ENCODE measurements around the gene CUL4A.

The CUL4A gene

DNA sequence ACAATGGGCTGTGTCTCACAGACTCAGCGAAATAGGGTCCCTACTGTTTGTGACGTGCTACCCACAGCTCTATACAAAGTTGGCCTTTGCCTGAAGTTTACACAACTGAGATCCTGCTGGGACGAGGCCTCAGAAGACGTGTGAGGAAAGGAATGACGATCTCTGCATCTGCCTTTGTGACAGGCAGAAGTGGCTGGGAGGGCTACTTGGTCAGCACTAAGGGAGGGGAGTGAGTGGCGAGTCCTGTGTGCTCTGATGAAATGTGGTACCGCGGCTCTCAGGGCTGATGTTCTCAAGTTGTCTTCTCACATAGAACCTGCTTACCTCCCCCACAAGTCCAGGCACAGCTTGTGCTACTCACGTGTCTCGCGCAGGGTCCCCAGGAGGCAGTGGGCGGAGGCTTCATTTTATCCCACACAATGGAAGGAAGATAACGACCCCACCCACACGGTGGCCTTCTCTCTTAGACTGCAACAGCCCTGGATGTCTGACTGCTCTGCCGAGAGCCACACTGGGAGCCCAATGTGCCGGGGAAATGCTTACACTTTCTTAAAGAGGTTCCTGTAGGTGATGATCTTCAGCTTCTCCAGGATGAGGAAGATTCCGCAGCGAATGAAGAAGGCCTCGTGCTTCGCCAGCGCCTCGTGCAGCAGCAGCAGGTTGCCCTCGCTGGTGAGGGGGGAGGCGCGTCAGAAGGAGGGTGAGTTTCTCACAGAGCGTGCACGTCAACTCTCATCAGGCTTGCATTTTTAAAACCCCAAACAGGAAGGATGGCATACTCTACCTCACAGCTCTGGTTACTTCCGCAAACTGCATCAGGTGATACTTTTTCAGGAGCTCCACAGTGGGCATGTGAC is 29.8 kb upstream of the CUL4A start:
- DNase-seq (ENCODE audit: low read depth), result no peak

DNA sequence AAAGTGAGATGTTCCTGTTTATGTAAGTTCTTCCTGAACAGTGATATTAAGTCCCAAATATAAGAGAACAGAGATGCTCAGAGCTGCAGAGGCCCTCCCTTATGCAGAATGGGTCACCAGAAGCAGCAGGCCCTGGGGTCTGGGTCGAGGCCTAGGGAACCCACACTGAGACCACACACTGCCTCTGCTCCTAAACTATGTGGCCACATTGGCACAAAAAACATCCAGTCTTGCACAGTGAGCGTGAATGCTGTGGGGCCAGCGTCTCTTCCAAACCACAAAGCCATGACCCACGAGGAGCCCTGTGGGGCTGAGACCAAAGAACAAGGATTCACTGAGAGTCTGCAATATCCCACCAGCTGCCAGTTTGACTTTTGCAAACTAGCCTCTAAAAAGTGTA is 27.4 kb upstream of the CUL4A start:
- DNase-seq (ENCODE audit: low read depth), result no peak

DNA sequence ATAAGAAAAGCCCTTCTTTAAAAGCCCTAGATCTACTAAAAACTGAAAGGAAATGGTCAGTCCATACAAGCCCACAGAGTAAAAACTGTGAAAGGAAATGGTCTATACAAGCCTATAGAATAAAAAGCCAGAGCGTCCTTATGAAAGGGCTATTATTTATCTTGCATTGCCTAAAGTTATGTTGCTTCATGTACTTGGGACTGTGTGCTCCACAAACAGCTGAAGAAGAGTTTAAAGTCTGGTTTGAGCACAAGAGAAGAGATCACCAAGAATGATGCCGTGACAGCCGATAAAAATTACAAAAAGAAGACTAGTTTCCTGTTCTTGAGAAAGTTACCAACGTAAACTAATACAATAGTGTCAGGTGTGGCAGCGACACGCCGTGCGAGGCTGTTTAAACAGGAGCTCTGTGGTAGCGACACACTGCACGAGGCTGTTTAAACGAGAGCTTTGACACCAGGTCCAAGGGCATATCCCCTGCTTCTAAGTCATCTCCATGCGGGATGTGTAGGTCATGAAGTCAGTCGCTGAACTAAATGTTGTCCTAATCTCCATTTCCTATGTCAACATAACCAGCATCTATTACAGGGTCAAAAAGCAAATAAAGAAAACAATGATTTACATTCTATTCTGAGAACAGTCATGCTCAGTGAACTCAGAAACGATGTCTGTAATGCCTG is 25.8 kb upstream of the CUL4A start:
- DNase-seq (ENCODE audit: low read depth), result no peak

DNA sequence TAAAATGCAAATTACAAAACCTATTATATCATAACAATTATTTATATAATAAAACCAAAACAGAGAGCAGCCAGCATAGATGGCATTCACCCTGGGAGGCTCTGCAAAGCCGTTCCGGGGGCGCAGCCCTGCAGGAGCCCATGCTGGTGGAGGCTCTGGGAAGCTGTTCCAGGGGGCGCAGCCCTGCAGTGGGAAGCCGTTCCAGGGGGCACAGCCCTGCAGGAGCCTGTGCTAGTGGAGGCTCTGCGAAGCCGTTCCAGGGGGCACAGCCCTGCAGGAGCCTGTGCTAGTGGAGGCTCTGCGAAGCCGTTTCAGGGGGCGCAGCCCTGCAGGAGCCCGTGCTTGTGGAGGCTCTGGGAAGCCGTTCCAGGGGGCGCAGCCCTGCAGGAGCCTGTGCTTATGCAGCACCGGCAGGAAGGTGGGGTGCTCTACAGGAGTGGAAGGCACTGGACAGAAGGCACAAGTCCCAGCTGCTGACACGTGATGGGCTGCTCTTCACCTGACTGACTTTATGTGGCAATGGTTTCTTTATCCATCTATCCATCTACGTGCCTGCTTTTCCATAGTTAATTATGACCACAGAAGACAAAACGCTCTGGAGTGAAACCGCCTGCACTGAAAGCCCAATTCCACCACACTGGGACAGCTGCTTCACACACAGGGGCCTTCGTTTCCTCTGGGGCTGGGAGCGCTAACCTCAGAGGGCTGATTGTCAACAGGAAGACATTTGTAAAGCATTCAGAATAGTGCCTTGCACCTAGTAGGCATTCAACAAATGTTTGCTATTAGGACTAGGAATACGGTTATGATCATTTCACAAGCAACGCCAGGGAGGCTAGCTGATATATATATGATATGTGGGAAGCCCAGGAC is 24.6 kb upstream of the CUL4A start:
- DNase-seq (ENCODE audit: low read depth), result no peak

DNA sequence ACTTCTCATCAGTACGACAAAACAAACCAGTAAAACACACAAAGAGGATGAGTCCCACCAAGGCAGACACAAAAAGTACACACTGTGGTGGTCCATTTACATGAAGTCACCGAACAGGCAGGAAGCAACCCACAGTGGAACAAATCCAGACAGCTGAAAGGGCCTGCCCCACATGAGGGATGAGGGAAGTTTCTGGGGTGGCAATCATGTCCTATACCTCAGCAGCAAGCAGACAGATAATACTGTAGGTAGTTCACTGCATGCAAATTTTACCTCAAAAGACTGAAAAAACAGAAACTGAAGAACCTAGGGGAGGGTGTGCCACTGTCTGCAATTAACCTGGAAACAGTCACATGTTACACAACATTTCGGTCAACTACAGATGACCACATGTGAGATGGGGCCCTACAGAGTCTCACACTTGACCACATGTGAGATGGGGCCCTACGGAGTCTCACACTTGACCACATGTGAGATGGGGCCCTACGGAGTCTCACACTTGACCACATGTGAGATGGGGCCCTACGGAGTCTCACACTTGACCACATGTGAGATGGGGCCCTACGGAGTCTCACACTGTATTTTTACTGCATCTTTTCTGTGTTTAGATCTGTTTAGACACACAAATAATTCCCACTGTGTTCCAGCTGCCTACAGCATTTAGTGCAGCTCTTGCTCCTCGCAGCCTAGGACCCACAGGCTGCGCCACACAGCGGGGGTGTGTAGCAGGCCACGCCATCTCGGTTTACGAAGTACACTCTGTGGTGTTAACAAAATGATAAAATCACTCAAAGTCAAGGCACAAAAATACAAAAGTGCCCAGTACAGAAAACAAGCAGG is 23.1 kb upstream of the CUL4A start:
- no peak for DNase-seq (ENCODE audit: low read depth)

DNA sequence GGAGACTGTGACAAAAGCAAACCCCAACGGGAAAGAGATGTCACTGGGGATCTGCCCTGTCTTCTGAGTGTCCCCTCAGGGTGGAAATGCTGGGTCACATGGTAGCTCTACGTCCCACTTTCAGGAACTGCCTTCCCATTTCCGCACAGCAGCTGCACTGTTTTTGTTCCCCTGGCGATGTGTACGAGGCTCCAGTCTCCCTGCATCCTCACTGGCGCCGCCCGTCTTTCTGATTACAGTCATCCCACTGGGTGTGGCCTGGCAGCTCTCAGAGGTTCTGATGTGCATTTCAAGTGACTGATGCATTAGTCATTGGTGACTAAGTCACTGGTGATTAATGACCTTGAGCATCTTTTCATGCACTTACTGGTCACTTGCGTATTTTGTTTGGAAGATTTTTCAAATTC is 22.1 kb upstream of the CUL4A start:
- DNase-seq (ENCODE audit: low read depth), result no peak

DNA sequence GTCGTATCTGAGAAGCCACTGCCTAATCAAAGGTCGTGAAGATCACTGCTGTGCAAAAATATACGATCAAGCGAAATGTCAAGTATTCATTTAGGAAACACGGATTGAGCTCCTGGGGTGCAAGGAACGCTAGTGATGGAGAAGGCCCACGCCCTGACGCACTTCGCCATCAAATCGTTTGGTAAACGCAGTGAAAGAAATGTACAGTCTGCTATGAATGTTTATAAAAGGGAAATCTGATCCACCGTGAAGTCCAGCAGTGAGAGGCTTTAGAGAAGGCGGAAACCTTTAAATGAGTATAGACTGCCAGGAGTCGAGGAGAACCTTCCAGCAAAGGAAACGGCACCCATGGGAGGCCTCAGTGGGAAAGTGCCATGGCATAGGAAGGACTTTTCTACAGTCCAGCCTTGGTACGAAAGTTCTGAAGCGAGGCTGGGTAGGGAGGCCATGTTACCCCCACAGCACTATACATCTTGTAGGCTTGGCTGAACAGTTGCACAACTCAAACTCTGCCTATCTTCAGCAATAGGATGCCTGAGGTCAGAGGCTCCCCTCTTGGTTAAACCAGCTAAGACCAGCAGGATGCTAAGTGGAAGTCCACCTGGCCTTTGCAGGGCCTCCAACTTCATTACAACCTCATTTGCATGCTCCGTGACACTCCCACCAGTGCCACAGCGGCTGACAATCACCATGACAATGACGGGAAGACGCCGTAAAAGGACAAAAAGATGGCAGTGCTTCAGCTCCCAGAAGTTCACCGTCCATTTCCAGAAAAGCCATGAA is 21.3 kb upstream of the CUL4A start:
- no peak for DNase-seq (ENCODE audit: low read depth)

DNA sequence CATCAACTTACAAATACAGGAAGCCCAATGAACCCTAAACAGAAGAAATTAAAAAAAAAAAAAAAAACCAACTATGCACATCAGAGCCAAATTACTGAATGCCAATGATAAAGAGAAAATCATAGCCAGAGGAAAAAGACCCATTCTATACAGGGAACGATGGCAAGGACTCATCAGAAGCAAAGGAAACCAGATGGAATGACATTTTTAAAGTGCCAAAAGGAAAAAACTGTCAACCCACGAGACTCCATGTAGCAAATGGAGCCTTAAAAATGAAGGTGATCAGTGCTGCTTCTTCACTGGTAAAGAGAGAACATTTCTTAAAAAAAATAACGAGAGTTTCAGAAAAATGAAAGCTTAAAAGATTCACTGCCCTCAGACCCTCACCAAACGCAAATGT is 19.2 kb upstream of the CUL4A start:
- no peak for DNase-seq (ENCODE audit: low read depth)

DNA sequence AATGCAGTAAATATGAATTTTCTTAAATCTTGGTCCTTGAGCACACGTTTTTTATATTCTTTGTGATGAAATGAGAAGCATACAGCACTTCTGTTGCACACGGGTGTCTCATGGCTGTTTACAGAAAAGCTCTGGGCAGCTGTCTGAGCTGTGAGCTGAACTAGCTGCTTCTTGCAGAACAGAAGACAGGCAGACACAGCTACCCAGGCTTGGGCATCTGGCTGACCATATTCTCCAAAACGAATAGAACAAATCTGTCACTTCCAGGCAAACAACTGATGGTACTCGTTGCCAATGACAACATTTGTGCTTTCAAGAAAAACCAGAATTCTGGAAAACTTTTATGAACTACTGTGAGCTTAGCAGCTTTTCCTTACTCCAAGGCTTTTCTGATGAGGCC is 17.1 kb upstream of the CUL4A start:
- no peak for DNase-seq (ENCODE audit: low read depth)

DNA sequence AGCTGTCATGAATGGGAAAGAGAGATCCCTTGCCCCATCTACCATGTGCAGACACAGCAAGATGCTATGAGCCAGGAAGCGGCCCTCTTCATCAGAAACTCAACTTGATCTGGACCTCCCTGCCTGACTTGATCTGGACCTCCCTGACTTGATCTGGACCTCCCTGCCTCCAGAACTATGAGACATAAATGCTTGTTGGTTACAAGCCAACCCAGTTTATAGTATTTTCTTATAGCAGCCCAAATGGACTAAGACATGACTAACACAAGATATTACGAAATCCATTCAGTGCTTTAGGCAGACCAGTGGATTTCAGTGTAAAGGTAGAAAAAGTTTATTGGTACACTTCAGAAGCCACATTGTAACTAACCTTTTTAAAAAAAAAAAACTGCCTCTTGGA is 16.5 kb upstream of the CUL4A start:
- no peak for DNase-seq (ENCODE audit: low read depth)

DNA sequence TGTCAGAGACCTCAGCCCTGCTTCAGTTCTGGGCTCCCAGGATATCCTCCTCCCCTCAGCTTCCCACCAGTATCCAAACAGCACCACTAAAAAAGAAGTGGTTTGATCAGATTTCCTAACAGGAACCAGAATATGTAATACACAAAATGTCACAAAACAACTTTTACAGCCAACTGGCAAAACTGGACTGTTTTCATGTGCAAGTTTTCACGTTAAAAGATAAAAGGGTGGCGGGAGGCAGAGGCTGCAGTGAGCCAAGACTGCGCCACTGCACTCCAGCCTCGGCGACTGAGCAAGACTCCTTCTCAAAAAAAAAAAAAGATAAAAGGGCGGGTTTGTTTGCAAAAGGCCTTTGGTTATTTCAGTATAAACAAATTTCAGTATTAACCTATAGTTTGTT is 14.1 kb upstream of the CUL4A start:
- no peak for DNase-seq (ENCODE audit: low read depth)

DNA sequence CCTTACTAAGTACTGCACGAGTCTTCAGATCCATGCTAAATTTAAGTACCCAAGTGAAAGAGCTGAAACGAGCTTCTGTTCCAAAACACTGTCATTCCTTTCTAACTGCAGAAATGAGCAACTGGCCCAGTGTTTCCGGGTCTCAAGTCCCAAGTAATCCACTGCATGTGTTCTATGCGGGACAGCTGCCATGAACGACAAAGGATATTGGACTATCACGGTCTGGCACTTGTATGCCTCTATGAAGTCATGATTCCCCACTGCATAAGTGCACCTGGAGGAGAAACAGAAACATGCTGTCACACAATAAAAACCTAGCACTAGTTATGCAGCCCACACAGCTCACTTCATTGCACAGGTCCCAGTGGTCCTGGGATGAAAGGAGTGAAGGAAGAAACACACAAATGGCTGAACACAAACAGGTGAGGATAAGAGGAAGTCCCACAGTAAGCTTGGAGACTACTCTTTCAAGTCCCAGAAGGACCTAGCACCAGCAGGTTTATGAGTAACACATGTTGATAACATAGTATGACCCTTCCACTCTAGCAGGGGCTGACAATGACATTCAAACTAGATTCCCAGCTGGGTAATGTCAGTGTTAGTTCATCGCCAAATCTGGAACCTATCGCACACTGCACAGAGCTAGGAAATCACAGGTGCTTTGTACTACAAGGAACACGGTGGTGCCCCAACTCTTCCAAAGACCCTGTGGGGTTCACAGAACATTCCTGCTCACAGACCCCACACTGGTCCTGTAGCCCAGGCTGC is 12.3 kb upstream of the CUL4A start:
- no peak for DNase-seq (ENCODE audit: low read depth)

DNA sequence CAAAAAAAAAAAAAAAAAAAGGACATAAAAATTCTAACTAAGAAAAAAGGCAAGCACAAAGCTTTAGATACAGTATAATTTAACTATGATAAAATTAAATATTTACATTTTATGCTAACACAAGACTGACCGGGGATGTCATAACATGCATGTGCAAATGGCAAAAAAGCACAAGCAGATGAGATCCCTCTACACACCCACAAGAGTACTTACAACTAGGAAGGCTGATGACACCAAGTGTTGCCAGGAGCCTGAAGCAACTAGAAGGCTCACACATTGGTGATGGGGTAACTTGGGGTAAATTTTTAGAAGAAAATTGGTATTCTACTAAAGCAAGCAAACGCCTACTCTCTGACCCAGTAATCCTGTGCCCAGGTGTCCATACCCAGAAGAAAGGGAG is 7.6 kb upstream of the CUL4A start:
- no peak for DNase-seq (ENCODE audit: low read depth)

DNA sequence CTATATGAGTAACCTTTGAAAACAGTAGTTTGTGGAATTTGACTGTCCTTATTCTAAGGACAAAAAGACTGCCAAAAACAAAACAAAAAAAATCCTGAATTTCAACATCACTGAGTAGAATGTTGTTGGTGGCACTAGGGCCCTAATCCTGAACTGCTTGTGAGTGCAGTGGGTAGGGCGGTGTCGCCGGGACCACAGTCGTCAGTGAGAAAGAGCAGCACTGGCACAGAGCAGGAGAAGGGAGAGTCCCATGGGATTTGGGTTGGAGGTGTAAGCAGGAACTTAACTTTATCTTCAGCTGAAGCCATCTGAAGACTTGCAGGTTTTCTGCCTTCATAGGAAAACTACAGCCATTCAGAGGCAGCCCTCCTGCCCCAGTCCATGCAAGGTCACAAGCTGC is 6.5 kb upstream of the CUL4A start:
- no peak for DNase-seq (ENCODE audit: low read depth)

DNA sequence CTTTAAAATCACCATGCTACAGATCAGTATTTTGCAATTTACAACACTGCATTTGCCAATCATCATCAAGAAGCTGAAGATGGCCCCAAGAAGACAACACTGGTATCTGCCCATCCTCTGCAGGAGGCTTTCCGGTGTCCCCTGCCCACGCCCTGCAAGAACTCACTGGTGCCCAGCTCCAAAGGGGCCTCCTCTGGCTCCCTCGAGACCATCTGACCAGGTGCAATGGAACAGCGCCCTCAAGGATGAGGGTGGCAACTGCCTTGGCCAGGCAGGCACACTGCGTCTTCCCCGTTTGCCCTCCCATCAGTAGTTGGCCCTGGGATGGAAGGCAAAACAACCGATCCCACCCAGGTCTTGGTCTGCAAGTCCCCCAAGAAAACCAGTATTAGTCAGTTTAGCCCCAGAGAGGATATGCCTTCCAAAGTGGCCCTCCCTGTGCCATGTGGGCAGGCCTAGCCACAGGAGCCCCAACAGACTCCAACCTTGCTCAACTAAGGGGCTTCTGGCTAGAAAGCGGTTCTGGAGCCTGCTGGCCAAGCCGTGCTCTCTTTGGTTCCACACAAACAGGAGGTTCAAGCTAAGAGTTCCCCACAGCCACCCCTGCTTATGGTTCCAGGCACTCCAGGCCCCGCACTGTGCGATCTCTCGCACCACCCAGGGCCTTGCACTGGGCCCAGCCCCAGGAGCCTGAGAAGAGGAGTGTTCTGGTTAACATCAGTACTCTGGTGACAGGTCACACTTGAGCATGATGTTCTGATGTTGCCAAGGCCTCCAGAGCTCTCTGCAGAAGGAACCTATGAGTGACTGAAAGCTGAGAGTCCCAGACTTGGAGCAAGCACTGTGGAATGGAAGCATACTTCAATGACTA is 5.7 kb upstream of the CUL4A start:
- no peak for DNase-seq (ENCODE audit: low read depth)

DNA sequence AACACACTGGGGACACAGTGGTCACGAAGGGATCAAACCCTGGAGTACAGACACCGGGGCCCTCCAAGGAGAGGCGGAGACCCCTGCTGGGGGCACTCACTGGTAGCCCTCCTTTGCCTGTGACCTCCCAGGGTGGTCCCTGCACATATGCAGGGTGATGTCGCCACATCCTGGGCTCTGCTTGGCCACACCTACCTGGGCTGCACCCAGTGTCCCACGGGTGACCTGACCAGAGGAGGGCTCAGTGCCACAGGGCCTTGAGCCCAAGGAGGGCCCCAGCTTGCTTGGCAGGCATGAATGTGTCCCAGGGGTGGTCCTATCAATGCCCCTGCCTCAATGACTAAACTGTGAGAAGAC is 5.1 kb upstream of the CUL4A start:
- DNase-seq (ENCODE audit: low read depth), result no peak

DNA sequence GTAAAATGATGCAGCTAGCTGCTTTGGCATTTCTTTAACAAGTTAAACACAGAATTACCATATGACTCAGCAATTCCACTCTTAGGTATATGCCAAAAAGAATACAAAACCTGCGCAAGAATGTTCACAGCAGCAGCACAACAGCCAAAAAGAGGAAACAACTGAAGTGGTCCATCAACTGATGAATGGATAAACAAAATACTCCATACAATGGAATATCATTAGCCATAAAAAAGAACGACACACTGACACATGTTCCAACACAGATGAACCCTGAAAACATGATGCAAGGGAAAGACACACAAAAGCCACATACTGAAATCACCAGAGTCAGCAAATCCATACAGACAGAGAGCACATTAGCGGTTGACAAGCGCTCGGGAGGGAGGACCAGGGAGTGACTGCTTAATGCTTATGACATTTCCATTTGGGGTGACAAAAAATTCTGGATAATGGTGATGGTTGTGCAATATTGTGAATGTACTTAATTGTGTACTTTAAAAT is 3.9 kb upstream of the CUL4A start:
- no peak for DNase-seq (ENCODE audit: low read depth)

DNA sequence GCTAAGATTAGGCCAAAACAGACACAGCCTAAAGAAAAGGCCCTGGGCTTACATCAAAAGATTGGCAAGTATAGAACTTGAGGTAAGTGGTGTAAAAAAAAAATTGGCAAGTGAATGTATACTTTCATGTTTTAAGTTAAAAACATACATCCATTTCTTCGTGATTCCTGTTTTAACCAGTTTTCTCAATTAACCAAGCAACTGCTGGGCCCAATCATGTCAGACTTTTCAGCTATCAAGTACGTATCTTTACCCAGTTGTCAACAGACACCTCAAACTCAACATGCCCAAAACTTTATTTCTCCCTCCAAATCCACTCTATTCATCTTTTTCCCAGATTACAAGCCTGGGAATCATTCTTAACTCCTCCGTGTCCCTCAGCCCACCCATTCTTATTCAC is 2.0 kb upstream of the CUL4A start:
- no peak for DNase-seq (ENCODE audit: low read depth)

DNA sequence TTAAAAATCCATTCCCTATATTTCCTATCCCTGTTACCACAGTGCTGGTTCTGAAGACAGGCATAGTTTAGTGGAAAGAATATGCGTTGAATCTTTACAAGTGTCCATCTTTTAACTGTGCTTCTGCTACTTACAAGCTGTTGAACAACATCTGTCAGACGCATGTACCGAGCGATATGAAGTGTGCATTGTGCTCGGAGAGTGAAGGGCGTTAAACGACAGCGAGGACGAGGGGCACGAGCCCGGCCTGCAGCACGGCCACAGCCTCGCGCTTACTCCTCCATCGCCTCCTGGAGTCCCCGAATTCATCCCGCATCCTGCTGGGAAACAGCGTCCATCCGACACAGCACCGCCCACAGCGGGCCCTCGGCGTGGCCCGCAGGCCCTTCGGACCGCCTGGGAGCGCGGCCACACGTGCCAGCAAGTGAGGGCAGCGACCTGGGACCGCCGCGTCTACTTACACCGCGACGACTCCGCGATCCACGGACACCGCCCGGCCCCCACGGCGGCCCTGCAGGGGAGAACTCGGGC is 1.5 kb upstream of the CUL4A start:
- peak; percentile 11 for DNase-seq (ENCODE audit: low read depth)
